ENCODE results near the gene DBX1.

DBX1 gene, protein sequence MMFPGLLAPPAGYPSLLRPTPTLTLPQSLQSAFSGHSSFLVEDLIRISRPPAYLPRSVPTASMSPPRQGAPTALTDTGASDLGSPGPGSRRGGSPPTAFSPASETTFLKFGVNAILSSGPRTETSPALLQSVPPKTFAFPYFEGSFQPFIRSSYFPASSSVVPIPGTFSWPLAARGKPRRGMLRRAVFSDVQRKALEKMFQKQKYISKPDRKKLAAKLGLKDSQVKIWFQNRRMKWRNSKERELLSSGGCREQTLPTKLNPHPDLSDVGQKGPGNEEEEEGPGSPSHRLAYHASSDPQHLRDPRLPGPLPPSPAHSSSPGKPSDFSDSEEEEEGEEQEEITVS

GRCh38 chr11:20160425-20161229, at the start of gene DBX1:
TSS of gene DBX1 (minus strand) at chr11:20160475. CDS start at chr11:20160324, 151 bp downstream.
- Histone ChIP-seq H3K79me2 (ENCODE audit: insufficient read depth, low read length) (no peaks in the 10 kb centered on the region), H3K9me2 (replicated peaks; ENCODE audit: low read depth, low read length) (no peaks in the 10 kb centered on the region)

GRCh38 chr11:20208622-20209111, 48.4 kb upstream of the DBX1 start:
- Histone ChIP-seq H3K9ac (ENCODE audit: low read depth, low read length, poor library complexity, severe bottlenecking) (no peak overlapping the region), H3F3A (ENCODE audit: low read depth) (no peaks in the 10 kb centered on the region), H3K79me2 (ENCODE audit: insufficient read depth, low read length) (no peaks in the 10 kb centered on the region), H3K4me1 (ENCODE audit: insufficient read depth, low read length, poor library complexity, severe bottlenecking) (no peaks in the 10 kb centered on the region), H3K4me3 (ENCODE audit: low read length, poor library complexity, severe bottlenecking) (no peak overlapping the region), H3K9me2 (replicated peaks; ENCODE audit: low read depth, low read length) (no peaks in the 10 kb centered on the region), H3K4me2 (ENCODE audit: low read depth, low read length, poor library complexity, severe bottlenecking) (no peak overlapping the region), H3K27me3 (ENCODE audit: insufficient read depth, low read length, poor library complexity, severe bottlenecking) (no peaks in the 10 kb centered on the region), H3K36me3 (ENCODE audit: insufficient read depth, low read length) (no peaks in the 10 kb centered on the region), H4K20me1 (ENCODE audit: insufficient read depth, low read length, poor library complexity, severe bottlenecking) (no peaks in the 10 kb centered on the region), H3K9me3 (ENCODE audit: insufficient read depth, low read depth, low read length) (no peaks in the 10 kb centered on the region), H2AFZ (ENCODE audit: low read length) (no peak overlapping the region)
- TF ChIP-seq CTCF (conservative IDR thresholded peaks at IDR 0.05; ENCODE audit: low read length), result no peak
- TF ChIP-seq EZH2phosphoT487 (IDR thresholded peaks at IDR 0.05; ENCODE audit: borderline replicate concordance), result no peak

More at GRCh38 chr11:20160425-20161229, at the start of gene DBX1:
- Histone ChIP-seq H3K9me3 (ENCODE audit: insufficient read depth, low read depth, low read length) (no peaks in the 10 kb centered on the region), H2AFZ (ENCODE audit: low read length) (no peak within 1 kb of the TSS), H3K4me2 (ENCODE audit: low read depth, low read length, poor library complexity, severe bottlenecking) (no peak within 1 kb of the TSS), H3F3A (ENCODE audit: low read depth) (no peaks in the 10 kb centered on the region), H4K20me1 (ENCODE audit: insufficient read depth, low read length, poor library complexity, severe bottlenecking) (no peaks in the 10 kb centered on the region), H3K9ac (ENCODE audit: low read depth, low read length, poor library complexity, severe bottlenecking) (no peak within 1 kb of the TSS), H3K36me3 (ENCODE audit: insufficient read depth, low read length) (no peaks in the 10 kb centered on the region), H3K4me1 (ENCODE audit: insufficient read depth, low read length, poor library complexity, severe bottlenecking) (no peaks in the 10 kb centered on the region), H3K4me3 (ENCODE audit: low read length, poor library complexity, severe bottlenecking) (no peak within 1 kb of the TSS), H3K27me3 (ENCODE audit: insufficient read depth, low read length, poor library complexity, severe bottlenecking) (no peaks in the 10 kb centered on the region)
- TF ChIP-seq CTCF (conservative IDR thresholded peaks at IDR 0.05; ENCODE audit: low read length), result no peak

- H3K27me3 ChIP-seq (ENCODE audit: insufficient read depth, low read length, poor library complexity, severe bottlenecking), result no peaks in the 10 kb centered on the region
Measured at GRCh38 chr11:20207781-20208621, 47.7 kb upstream of the DBX1 start.

More at GRCh38 chr11:20207781-20208621, 47.7 kb upstream of the DBX1 start:
- no peaks in the 10 kb centered on the region for H3K36me3 ChIP-seq (ENCODE audit: insufficient read depth, low read length)
- no peak overlapping the region for H3K4me2 ChIP-seq (ENCODE audit: low read depth, low read length, poor library complexity, severe bottlenecking)
- no peaks in the 10 kb centered on the region for H3K9me3 ChIP-seq (ENCODE audit: insufficient read depth, low read depth, low read length)
- no peaks in the 10 kb centered on the region for H3K9me2 ChIP-seq (replicated peaks; ENCODE audit: low read depth, low read length)
- no peaks in the 10 kb centered on the region for H3F3A ChIP-seq (ENCODE audit: low read depth)
- H3K79me2 ChIP-seq (ENCODE audit: insufficient read depth, low read length), result no peaks in the 10 kb centered on the region
- H2AFZ ChIP-seq (ENCODE audit: low read length), result no peak overlapping the region
- H3K4me1 ChIP-seq (ENCODE audit: insufficient read depth, low read length, poor library complexity, severe bottlenecking), result no peaks in the 10 kb centered on the region
- H4K20me1 ChIP-seq (ENCODE audit: insufficient read depth, low read length, poor library complexity, severe bottlenecking), result no peaks in the 10 kb centered on the region
- H3K9ac ChIP-seq (ENCODE audit: low read depth, low read length, poor library complexity, severe bottlenecking), result no peak overlapping the region
- TF ChIP-seq EZH2phosphoT487 (IDR thresholded peaks at IDR 0.05; ENCODE audit: borderline replicate concordance) (no peak), CTCF (conservative IDR thresholded peaks at IDR 0.05; ENCODE audit: low read length) (no peak)
- H3K4me3 ChIP-seq (ENCODE audit: low read length, poor library complexity, severe bottlenecking), result no peak overlapping the region
